ENCODE data around the gene SLC39A9.
"Not testable (repeated sequence)": the region's sequence is repeated elsewhere in the genome, so short reads cannot be mapped to it uniquely, and the experiment has no call there.

The SLC39A9 gene

GRCh38 chr14:69370061-69370460 is 28.4 kb upstream of the SLC39A9 start:
- DNase-seq (ENCODE audit: low read depth), result no peak

- DNase-seq (ENCODE audit: low read depth), result no peak
Measured at GRCh38 chr14:69372146-69372545, 26.3 kb upstream of the SLC39A9 start.

GRCh38 chr14:69373104-69373503 is 25.4 kb upstream of the SLC39A9 start:
- no peak for DNase-seq (ENCODE audit: low read depth)

GRCh38 chr14:69374235-69374634 is 24.3 kb upstream of the SLC39A9 start:
- no peak for DNase-seq (ENCODE audit: low read depth)

GRCh38 chr14:69375182-69375581 is 23.3 kb upstream of the SLC39A9 start:
- no peak for DNase-seq (ENCODE audit: low read depth)

GRCh38 chr14:69375722-69376121 is 22.8 kb upstream of the SLC39A9 start:
- DNase-seq (ENCODE audit: low read depth), result no peak

- peak; percentile 12 for DNase-seq (ENCODE audit: low read depth)
Measured at GRCh38 chr14:69376439-69376838, 22.1 kb upstream of the SLC39A9 start.

- DNase-seq (ENCODE audit: low read depth), result no peak
Measured at GRCh38 chr14:69378274-69378673, 20.2 kb upstream of the SLC39A9 start.

GRCh38 chr14:69387311-69387710 is 11.2 kb upstream of the SLC39A9 start:
- no peak for DNase-seq (ENCODE audit: low read depth)

- peak; percentile 36 for DNase-seq (ENCODE audit: low read depth)
Measured at GRCh38 chr14:69391400-69391799, 7.1 kb upstream of the SLC39A9 start.

GRCh38 chr14:69392481-69392880 is 6.0 kb upstream of the SLC39A9 start:
- no peak for DNase-seq (ENCODE audit: low read depth)

- DNase-seq (ENCODE audit: low read depth), result no peak
Measured at GRCh38 chr14:69395929-69396328, 2.6 kb upstream of the SLC39A9 start.

GRCh38 chr14:69398818-69399210 is 322 bp downstream of the SLC39A9 start:
- DNase-seq (ENCODE audit: low read depth), result no peak

GRCh38 chr14:69399750-69400149 is 1.3 kb downstream of the SLC39A9 start:
- DNase-seq (ENCODE audit: low read depth), result no peak

- no peak for DNase-seq (ENCODE audit: low read depth)
Measured at GRCh38 chr14:69400154-69400553, 1.7 kb downstream of the SLC39A9 start.

- no peak for DNase-seq (ENCODE audit: low read depth)
Measured at GRCh38 chr14:69401841-69402240, 3.3 kb downstream of the SLC39A9 start.

- no peak for DNase-seq (ENCODE audit: low read depth)
Measured at GRCh38 chr14:69404478-69404877, 6.0 kb downstream of the SLC39A9 start.

GRCh38 chr14:69404883-69405282 is 6.4 kb downstream of the SLC39A9 start:
- DNase-seq (ENCODE audit: low read depth), result no peak

GRCh38 chr14:69405762-69406161 is 7.3 kb downstream of the SLC39A9 start:
- DNase-seq (ENCODE audit: low read depth), result no peak

GRCh38 chr14:69408331-69408960 is 10.0 kb downstream of the SLC39A9 start:
- DNase-seq (ENCODE audit: low read depth), result no peak

GRCh38 chr14:69413483-69413882 is 15.0 kb downstream of the SLC39A9 start:
- DNase-seq (ENCODE audit: low read depth), result no peak

GRCh38 chr14:69416087-69416486 is 17.6 kb downstream of the SLC39A9 start:
- DNase-seq (ENCODE audit: low read depth), result not testable (repeated sequence)

- DNase-seq (ENCODE audit: low read depth), result peak; percentile 52
Measured at GRCh38 chr14:69423279-69423678, 24.8 kb downstream of the SLC39A9 start.

GRCh38 chr14:69424149-69424923 is 25.8 kb downstream of the SLC39A9 start:
- peak; percentile 60 for DNase-seq (ENCODE audit: low read depth)

All from EH (cell line).